Measurements from ENCODE around the gene C10orf143.

The C10orf143 gene

GRCh38 chr10:130017631-130018022 is 93.0 kb downstream of the C10orf143 start:
- Histone ChIP-seq H3K27ac (ENCODE audit: insufficient read depth, low read depth, low read length, poor library complexity, severe bottlenecking) (no peak overlapping the region), H3K9me3 (ENCODE audit: control insufficient read depth, low read length) (no peaks in the 10 kb centered on the region), H3K36me3 (ENCODE audit: control insufficient read depth, insufficient read depth, low read length) (no peaks in the 10 kb centered on the region), H3K4me3 (ENCODE audit: insufficient read depth, low read depth, low read length) (no peak overlapping the region), H3K27me3 (ENCODE audit: control insufficient read depth, insufficient read depth, low read length, poor library complexity, severe bottlenecking) (no peaks in the 10 kb centered on the region), H3K4me1 (ENCODE audit: control insufficient read depth, insufficient read depth, low read length) (no peaks in the 10 kb centered on the region)
- WGBS, 2 experiments = 93 to 95% methylated on average over 13 of the region's 13 CpGs

- H3K9me3 ChIP-seq (ENCODE audit: control insufficient read depth, low read length) = no peaks in the 10 kb centered on the region
- no peak overlapping the region for H3K27ac ChIP-seq (ENCODE audit: insufficient read depth, low read depth, low read length, poor library complexity, severe bottlenecking)
- H3K4me3 ChIP-seq (ENCODE audit: insufficient read depth, low read depth, low read length) = no peak overlapping the region
- 93 to 94% methylated on average over 19 of the region's 19 CpGs for WGBS, 2 experiments
- no peaks in the 10 kb centered on the region for H3K4me1 ChIP-seq (ENCODE audit: control insufficient read depth, insufficient read depth, low read length)
- no peaks in the 10 kb centered on the region for H3K36me3 ChIP-seq (ENCODE audit: control insufficient read depth, insufficient read depth, low read length)
- H3K27me3 ChIP-seq (ENCODE audit: control insufficient read depth, insufficient read depth, low read length, poor library complexity, severe bottlenecking) = no peaks in the 10 kb centered on the region
Observed at GRCh38 chr10:130016993-130017630, 93.5 kb downstream of the C10orf143 start.

GRCh38 chr10:130016095-130016494 is 94.5 kb downstream of the C10orf143 start:
- no peaks in the 10 kb centered on the region for H3K27me3 ChIP-seq (ENCODE audit: control insufficient read depth, insufficient read depth, low read length, poor library complexity, severe bottlenecking)

GRCh38 chr10:130015075-130015695 is 95.4 kb downstream of the C10orf143 start:
- Histone ChIP-seq H3K36me3 (ENCODE audit: control insufficient read depth, insufficient read depth, low read length) (no peaks in the 10 kb centered on the region), H3K4me1 (ENCODE audit: control insufficient read depth, insufficient read depth, low read length) (no peaks in the 10 kb centered on the region), H3K27ac (ENCODE audit: insufficient read depth, low read depth, low read length, poor library complexity, severe bottlenecking) (no peak overlapping the region), H3K9me3 (ENCODE audit: control insufficient read depth, low read length) (no peaks in the 10 kb centered on the region), H3K27me3 (ENCODE audit: control insufficient read depth, insufficient read depth, low read length, poor library complexity, severe bottlenecking) (no peaks in the 10 kb centered on the region), H3K4me3 (ENCODE audit: insufficient read depth, low read depth, low read length) (no peak overlapping the region)
- 90 to 92% methylated on average over 22 of the region's 22 CpGs for WGBS, 2 experiments

More at GRCh38 chr10:130016095-130016494, 94.5 kb downstream of the C10orf143 start:
- Histone ChIP-seq H3K36me3 (ENCODE audit: control insufficient read depth, insufficient read depth, low read length) (no peaks in the 10 kb centered on the region), H3K27ac (ENCODE audit: insufficient read depth, low read depth, low read length, poor library complexity, severe bottlenecking) (no peak overlapping the region), H3K9me3 (ENCODE audit: control insufficient read depth, low read length) (no peaks in the 10 kb centered on the region), H3K4me3 (ENCODE audit: insufficient read depth, low read depth, low read length) (no peak overlapping the region), H3K4me1 (ENCODE audit: control insufficient read depth, insufficient read depth, low read length) (no peaks in the 10 kb centered on the region)
- WGBS, 2 experiments = 88 to 91% methylated on average over 3 of the region's 3 CpGs

GRCh38 chr10:130014263-130015074 is 96.2 kb downstream of the C10orf143 start:
- no peak overlapping the region for H3K4me3 ChIP-seq (ENCODE audit: insufficient read depth, low read depth, low read length)
- H3K36me3 ChIP-seq (ENCODE audit: control insufficient read depth, insufficient read depth, low read length) = no peaks in the 10 kb centered on the region
- H3K27me3 ChIP-seq (ENCODE audit: control insufficient read depth, insufficient read depth, low read length, poor library complexity, severe bottlenecking) = no peaks in the 10 kb centered on the region
- H3K9me3 ChIP-seq (ENCODE audit: control insufficient read depth, low read length) = no peaks in the 10 kb centered on the region
- WGBS, 2 experiments = 92 to 93% methylated on average over 35 of the region's 35 CpGs
- H3K27ac ChIP-seq (ENCODE audit: insufficient read depth, low read depth, low read length, poor library complexity, severe bottlenecking) = no peak overlapping the region
- H3K4me1 ChIP-seq (ENCODE audit: control insufficient read depth, insufficient read depth, low read length) = no peaks in the 10 kb centered on the region
